ENCODE data around the gene HS3ST6.

GRCh38 chr16:1929105-1929504 is 10.9 kb upstream of the HS3ST6 start:
- TF ChIP-seq ZBTB43 (CRISPR knock-in tag; IDR thresholded peaks at IDR 0.05) (no peak), JUN (CRISPR knock-in tag; IDR thresholded peaks at IDR 0.05) (no peak), USF2 (CRISPR knock-in tag; IDR thresholded peaks at IDR 0.05) (no peak), ZBTB21 (CRISPR knock-in tag; IDR thresholded peaks at IDR 0.05; ENCODE audit: borderline replicate concordance) (no peak)

Data from WTC11 (cell line).